Psoas muscle (tissue), 8 donors: Measurements from ENCODE around the gene RASA2. TPM values are rescaled to one million over a fixed set of nuclear protein-coding genes. Genes with fewer than 3 reads are reported as not detected.
A peak's percentile ranks its signal among the peaks of the same experiment; 100 is the strongest.

Experiments used
- ATAC-seq, 4 donors: fragments of 200-7000 bp; cut with Tn5 transposase; one replicate each; pipeline ENCODE4 v1.9.1; 2020; ENCODE audit warnings: moderate library complexity in 3 of 4, mild to moderate bottlenecking in 2 of 4
- DNase-seq, 2 donors: peaks; one replicate each; pipeline ENCODE4 v3.0.0-alpha.2; 2020
- H3K27ac ChIP-seq: fragments of 200-600 bp; one replicate; pipeline ENCODE4 v1.8.0; 2022
- H3K27me3 ChIP-seq, 3 donors: fragments of 200-600 bp in 1 of 3; one replicate each; pipeline versions ENCODE4 v1.6.1 to v1.8.0; 2013 to 2022; ENCODE audit warnings: low read length in 2 of 3, mild to moderate bottlenecking in 2 of 3, moderate library complexity in 1 of 3; ENCODE audit not compliant: insufficient read depth in 3 of 3
- H3K36me3 ChIP-seq, 2 donors: fragments of 200-600 bp in 1 of 2; one replicate each; pipeline versions ENCODE4 v1.6.1 to v1.8.0; 2013 to 2022; ENCODE audit warnings: low read depth in 1 of 2, mild to moderate bottlenecking in 1 of 2, moderate library complexity in 1 of 2; ENCODE audit not compliant: insufficient read depth in 1 of 2
- H3K4me1 ChIP-seq: fragments of 200-600 bp; one replicate; pipeline ENCODE4 v1.8.0; 2022
- H3K4me3 ChIP-seq: fragments of 200-600 bp; one replicate; pipeline ENCODE4 v1.8.0; 2022; ENCODE audit warnings: mild to moderate bottlenecking
- H3K9me3 ChIP-seq: fragments of 200-600 bp; one replicate; pipeline ENCODE4 v1.8.0; 2022
- WGBS, 3 donors: extraction: QIAGEN DNeasy Blood & Tissue Kit; methylation state at CpG; one replicate each; pipeline versions ENCODE4 v1.1.6 to v1.1.7; 2013; 5-methylcytosine and 5-hydroxymethylcytosine counted together
- intact Hi-C, 2 donors: fragments of 100-400 bp; cut with DNase I; formaldehyde crosslinking; loops; one replicate each; pipeline versions ENCODE4 v1.11.0 to v1.14.2; 2022
- polyA plus RNA-seq, 3 donors: library from polyadenylated mRNA; stranded (reverse); fragments of 200-250 nt; gene quantifications; one replicate each; pipeline ENCODE4 v1.2.3, GENCODE V29; 2013
- total RNA-seq, 4 donors: library from RNA; stranded (reverse); fragmentation: NEBNext Ultra II Directional in 2 of 4; extraction: Animal tissue kit (Norgen Biotek cat#: 25700) in 2 of 4; gene quantifications; one replicate each; pipeline versions ENCODE4 v1.2.1 to v1.2.4, GENCODE V29; 2021 to 2023
- TF ChIP-seq, protein P1 (sequence below): fragments of 200-600 bp; IDR thresholded peaks from one replicate; pipeline ENCODE4 v1.8.0; 2022; ENCODE audit warnings: antibody characterized with exemption
- donor health status: healthy with polysubstance abuse.
- donor health status: DM: no; HTN: no; CAD: no; lungs with moderate emphysema.
- donor health status: Bipolar disorder and iron deficiency.
- donor health status: healthy.
- donor health status: DM: yes; HTN: yes; CAD: no.
- donor health status: DM: no; HTN: no; CAD: no.
- donor health status: DM: no; HTN: no; CAD: no.
- donor health status: DM: yes; HTN: yes; CAD: no.

RASA2 gene
- total and polyA plus RNA-seq, 7 donors, result 1.3 to 4.0 (median 2.3) TPM

GRCh38 chr3:141646760-141647561 is 160.1 kb downstream of the RASA2 start:
- no peak for DNase-seq
- H3K9me3 ChIP-seq, result no peaks in the 10 kb centered on the region
- TF ChIP-seq, protein P1, sequence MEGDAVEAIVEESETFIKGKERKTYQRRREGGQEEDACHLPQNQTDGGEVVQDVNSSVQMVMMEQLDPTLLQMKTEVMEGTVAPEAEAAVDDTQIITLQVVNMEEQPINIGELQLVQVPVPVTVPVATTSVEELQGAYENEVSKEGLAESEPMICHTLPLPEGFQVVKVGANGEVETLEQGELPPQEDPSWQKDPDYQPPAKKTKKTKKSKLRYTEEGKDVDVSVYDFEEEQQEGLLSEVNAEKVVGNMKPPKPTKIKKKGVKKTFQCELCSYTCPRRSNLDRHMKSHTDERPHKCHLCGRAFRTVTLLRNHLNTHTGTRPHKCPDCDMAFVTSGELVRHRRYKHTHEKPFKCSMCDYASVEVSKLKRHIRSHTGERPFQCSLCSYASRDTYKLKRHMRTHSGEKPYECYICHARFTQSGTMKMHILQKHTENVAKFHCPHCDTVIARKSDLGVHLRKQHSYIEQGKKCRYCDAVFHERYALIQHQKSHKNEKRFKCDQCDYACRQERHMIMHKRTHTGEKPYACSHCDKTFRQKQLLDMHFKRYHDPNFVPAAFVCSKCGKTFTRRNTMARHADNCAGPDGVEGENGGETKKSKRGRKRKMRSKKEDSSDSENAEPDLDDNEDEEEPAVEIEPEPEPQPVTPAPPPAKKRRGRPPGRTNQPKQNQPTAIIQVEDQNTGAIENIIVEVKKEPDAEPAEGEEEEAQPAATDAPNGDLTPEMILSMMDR, result no peak

GRCh38 chr3:141647562-141647915 is 160.7 kb downstream of the RASA2 start:
- WGBS, 3 donors, result 17 to 68% (median 36%) methylated on average over 3 of the region's 3 CpGs
- Histone ChIP-seq H3K36me3 (no peaks in the 10 kb centered on the region), H3K27me3 (no peaks in the 10 kb centered on the region), H3K9me3 (no peaks in the 10 kb centered on the region), H3K4me3 (no peak overlapping the region), H3K4me1 (no peaks in the 10 kb centered on the region), H3K27ac (no peak overlapping the region)
- intact Hi-C loops, result no loop called here
- TF ChIP-seq, protein P1, result no peak
- ATAC-seq (no peak), DNase-seq (no peak)

More at GRCh38 chr3:141646760-141647561, 160.1 kb downstream of the RASA2 start:
- no peak overlapping the region for H3K4me3 ChIP-seq
- 74 to 77% (median 77%) methylated on average over 8 of the region's 8 CpGs for WGBS, 3 donors
- no peak overlapping the region for H3K27ac ChIP-seq
- no peaks in the 10 kb centered on the region for H3K27me3 ChIP-seq
- no peaks in the 10 kb centered on the region for H3K4me1 ChIP-seq
- peak in 3 of 4 donors; percentile 46 to 58 (median 48) for ATAC-seq
- intact Hi-C loops, result no loop called here
- no peaks in the 10 kb centered on the region for H3K36me3 ChIP-seq

- no peak for ATAC-seq
- Histone ChIP-seq H3K9me3 (no peaks in the 10 kb centered on the region), H3K4me3 (no peak overlapping the region), H3K27me3 (no peaks in the 10 kb centered on the region), H3K36me3 (no peaks in the 10 kb centered on the region), H3K4me1 (no peaks in the 10 kb centered on the region), H3K27ac (no peak overlapping the region)
- TF ChIP-seq, protein P1, result no peak
- no peak for DNase-seq
- intact Hi-C loops, result no loop called here
- 67 to 82% (median 78%) methylated on average over 9 of the region's 9 CpGs for WGBS, 3 donors
Measured at GRCh38 chr3:141648055-141648910, 161.5 kb downstream of the RASA2 start.

DNA sequence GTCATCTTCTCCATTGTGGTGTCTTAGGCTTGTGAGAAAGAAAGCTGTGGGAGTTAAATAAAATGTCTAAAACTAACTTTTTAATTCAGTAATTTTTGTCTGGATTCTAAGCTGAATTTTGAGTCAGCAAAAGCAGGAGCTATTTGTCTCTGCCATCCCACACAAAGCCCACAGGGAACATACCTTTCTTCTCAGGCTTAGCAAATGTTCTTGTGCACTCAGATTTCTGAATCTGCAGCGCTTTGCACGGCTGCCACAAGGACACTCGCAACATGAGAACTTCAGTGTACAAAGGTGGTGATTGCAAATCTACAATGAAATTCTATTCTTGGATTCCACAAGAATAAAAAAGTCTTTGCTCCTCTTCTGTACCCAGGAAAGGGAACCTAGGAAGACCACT is 163.0 kb downstream of the RASA2 start:
- Histone ChIP-seq H3K4me1 (no peaks in the 10 kb centered on the region), H3K9me3 (no peaks in the 10 kb centered on the region), H3K27ac (no peak overlapping the region), H3K36me3 (no peaks in the 10 kb centered on the region), H3K27me3 (no peaks in the 10 kb centered on the region), H3K4me3 (no peak overlapping the region)
- intact Hi-C loops, result no loop called here
- no peak for ATAC-seq
- DNase-seq, result no peak
- WGBS, 3 donors, result 33 to 54% (median 35%) methylated on average over 3 of the region's 3 CpGs
- TF ChIP-seq, protein P1, result no peak
